Measurements from ENCODE around the gene DNAH12.
"Not testable (repeated sequence)": the region's sequence is repeated elsewhere in the genome, so short reads cannot be mapped to it uniquely, and the experiment has no call there.

DNAH12 gene

DNA sequence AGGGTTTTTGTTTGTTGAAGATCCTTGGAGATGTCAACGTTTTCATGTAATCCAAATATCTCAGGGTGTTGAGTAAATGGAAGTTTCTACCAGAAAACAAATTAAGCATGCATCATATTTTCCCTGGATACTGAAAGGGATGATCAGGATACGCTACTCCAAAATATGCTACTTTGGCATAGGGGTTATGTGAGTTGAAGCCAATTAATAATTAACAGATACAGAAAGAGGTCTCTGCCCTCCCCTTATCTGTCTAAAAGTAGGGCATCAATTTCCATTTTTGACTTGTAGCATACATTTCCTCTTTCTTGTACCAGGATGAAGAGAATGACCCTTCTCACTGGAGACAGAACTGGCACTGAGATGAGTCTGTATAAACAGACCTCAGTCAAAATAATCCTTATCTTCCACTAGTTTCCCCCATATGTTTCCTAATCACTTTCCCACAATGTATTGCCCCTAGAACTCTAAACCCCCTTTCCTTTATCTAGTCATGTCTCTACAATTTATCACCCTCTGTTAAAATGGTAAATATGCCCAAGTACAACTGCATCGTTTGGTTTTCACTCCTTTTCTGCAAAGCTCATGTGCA, 234.3 kb downstream of the DNAH12 start:
- no peak overlapping the region for H4K8ac ChIP-seq (ENCODE audit: low read depth, low read length)
- H3K9me3 ChIP-seq (replicated peaks in 1 of 2; ENCODE audit: control insufficient read depth in 2 of 2, insufficient read depth in 1 of 2, low read depth in 1 of 2, low read length in 2 of 2) = no peaks in the 10 kb centered on the region
- H3K23ac ChIP-seq (ENCODE audit: low read depth, low read length, poor library complexity) = no peak overlapping the region
- no peak overlapping the region for H2AFZ ChIP-seq (ENCODE audit: low read length)
- no peak overlapping the region for H3K18ac ChIP-seq (ENCODE audit: low read length)
- no peak overlapping the region for H3K4me2 ChIP-seq (ENCODE audit: insufficient read depth, low read length, poor library complexity, severe bottlenecking)
- no peak overlapping the region for H3K9ac ChIP-seq (ENCODE audit: low read depth, low read length, poor library complexity)
- no peak overlapping the region for H2BK15ac ChIP-seq (ENCODE audit: low read length)
- no peak for DNase-seq (ENCODE audit: low spot score)
- no peak overlapping the region for H3K27ac ChIP-seq (replicated peaks; ENCODE audit: low read length)
- H2AK5ac ChIP-seq (ENCODE audit: low read depth, low read length) = no peak overlapping the region
- no peaks in the 10 kb centered on the region for H3K4me1 ChIP-seq (ENCODE audit: control insufficient read depth in 2 of 2, insufficient read depth in 1 of 2, low read depth in 1 of 2, low read length in 2 of 2)
- H4K91ac ChIP-seq (ENCODE audit: low read depth, low read length, poor library complexity) = no peak overlapping the region
- no peaks in the 10 kb centered on the region for H3K79me1 ChIP-seq (ENCODE audit: low read depth, low read length)
- no CpG with 5 or more reads among the region's 3 CpGs for WGBS, 2 donors (ENCODE audit: extremely low coverage in 2 of 2, insufficient read length in 2 of 2, insufficient replicate concordance in 1 of 2)
- no peaks in the 10 kb centered on the region for H3K36me3 ChIP-seq (replicated peaks in 1 of 2; ENCODE audit: control insufficient read depth in 2 of 2, insufficient read depth in 2 of 2, low read length in 2 of 2)
- no peak overlapping the region for H3K14ac ChIP-seq (ENCODE audit: low read length)
- no peak overlapping the region for H2BK120ac ChIP-seq (ENCODE audit: low read depth, low read length)
- no peak overlapping the region for H2BK5ac ChIP-seq (ENCODE audit: low read length)
- H2BK12ac ChIP-seq (ENCODE audit: low read length) = no peak overlapping the region
- H3K4ac ChIP-seq (ENCODE audit: low read length) = no peak overlapping the region
- H3K4me3 ChIP-seq (ENCODE audit: low read length in 2 of 2) = no peak overlapping the region
- H3K27me3 ChIP-seq (ENCODE audit: control insufficient read depth in 3 of 3, insufficient read depth in 3 of 3, low read depth in 1 of 3, low read length in 3 of 3) = peaks cover 0 to 5% (median 0%) of the 10 kb centered on the region in 3 experiments

DNA sequence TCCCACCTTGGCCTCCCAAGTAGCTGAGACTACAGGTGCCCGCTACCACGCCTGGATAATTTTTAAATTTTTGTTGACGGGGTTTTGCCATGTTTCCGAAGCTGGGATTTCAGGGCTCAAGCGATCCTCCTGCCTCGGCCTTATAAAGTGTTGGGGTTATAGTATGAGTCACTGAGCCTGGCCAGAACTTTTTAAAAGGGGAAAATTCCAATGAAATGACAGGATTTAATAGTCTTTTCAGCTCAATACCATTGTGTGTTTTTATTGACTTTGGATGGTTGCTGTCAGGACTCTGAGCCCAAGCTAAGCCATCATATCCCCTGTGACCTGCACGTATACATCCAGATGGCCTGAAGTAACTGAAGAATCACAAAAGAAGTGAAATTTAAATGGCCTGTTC, 240.6 kb downstream of the DNAH12 start:
- H2AK5ac ChIP-seq (ENCODE audit: low read depth, low read length); H3K23ac ChIP-seq (ENCODE audit: low read depth, low read length, poor library complexity); H3K36me3 ChIP-seq (replicated peaks in 1 of 2; ENCODE audit: control insufficient read depth in 2 of 2, insufficient read depth in 2 of 2, low read length in 2 of 2); H3K4me2 ChIP-seq (ENCODE audit: insufficient read depth, low read length, poor library complexity, severe bottlenecking); H3K4me1 ChIP-seq (ENCODE audit: control insufficient read depth in 2 of 2, insufficient read depth in 1 of 2, low read depth in 1 of 2, low read length in 2 of 2); H2AFZ ChIP-seq (ENCODE audit: low read length); H2BK5ac ChIP-seq (ENCODE audit: low read length); H3K27ac ChIP-seq (replicated peaks; ENCODE audit: low read length); H4K91ac ChIP-seq (ENCODE audit: low read depth, low read length, poor library complexity); H3K9ac ChIP-seq (ENCODE audit: low read depth, low read length, poor library complexity); H4K8ac ChIP-seq (ENCODE audit: low read depth, low read length); H3K4me3 ChIP-seq (ENCODE audit: low read length in 2 of 2); H3K27me3 ChIP-seq (ENCODE audit: control insufficient read depth in 3 of 3, insufficient read depth in 3 of 3, low read depth in 1 of 3, low read length in 3 of 3); H2BK15ac ChIP-seq (ENCODE audit: low read length); H3K14ac ChIP-seq (ENCODE audit: low read length); H3K18ac ChIP-seq (ENCODE audit: low read length); H2BK120ac ChIP-seq (ENCODE audit: low read depth, low read length); H2BK12ac ChIP-seq (ENCODE audit: low read length); DNase-seq (ENCODE audit: low spot score); H3K4ac ChIP-seq (ENCODE audit: low read length); H3K79me1 ChIP-seq (ENCODE audit: low read depth, low read length); H3K9me3 ChIP-seq (replicated peaks in 1 of 2; ENCODE audit: control insufficient read depth in 2 of 2, insufficient read depth in 1 of 2, low read depth in 1 of 2, low read length in 2 of 2): not testable (repeated sequence)
- no CpG with 5 or more reads among the region's 7 CpGs for whole genome bisulfite sequencing, 2 donors (ENCODE audit: extremely low coverage in 2 of 2, insufficient read length in 2 of 2, insufficient replicate concordance in 1 of 2)

- Histone ChIP-seq H3K14ac (ENCODE audit: low read length) (no peak overlapping the region), H3K18ac (ENCODE audit: low read length) (no peak overlapping the region), H3K79me1 (ENCODE audit: low read depth, low read length) (no peaks in the 10 kb centered on the region), H3K9me3 (replicated peaks in 1 of 2; ENCODE audit: control insufficient read depth in 2 of 2, insufficient read depth in 1 of 2, low read depth in 1 of 2, low read length in 2 of 2) (no peaks in the 10 kb centered on the region), H3K27ac (replicated peaks; ENCODE audit: low read length) (no peak overlapping the region), H2BK12ac (ENCODE audit: low read length) (no peak overlapping the region), H3K4me1 (ENCODE audit: control insufficient read depth in 2 of 2, insufficient read depth in 1 of 2, low read depth in 1 of 2, low read length in 2 of 2) (no peaks in the 10 kb centered on the region), H3K36me3 (replicated peaks in 1 of 2; ENCODE audit: control insufficient read depth in 2 of 2, insufficient read depth in 2 of 2, low read length in 2 of 2) (no peaks in the 10 kb centered on the region), H2AK5ac (ENCODE audit: low read depth, low read length) (no peak overlapping the region), H4K8ac (ENCODE audit: low read depth, low read length) (no peak overlapping the region), H3K4ac (ENCODE audit: low read length) (no peak overlapping the region), H3K27me3 (ENCODE audit: control insufficient read depth in 3 of 3, insufficient read depth in 3 of 3, low read depth in 1 of 3, low read length in 3 of 3) (peaks cover 0 to 19% (median 0%) of the 10 kb centered on the region in 3 experiments), H2BK5ac (ENCODE audit: low read length) (no peak overlapping the region), H3K4me2 (ENCODE audit: insufficient read depth, low read length, poor library complexity, severe bottlenecking) (no peak overlapping the region), H3K4me3 (ENCODE audit: low read length in 2 of 2) (no peak overlapping the region), H2BK15ac (ENCODE audit: low read length) (no peak overlapping the region), H4K91ac (ENCODE audit: low read depth, low read length, poor library complexity) (no peak overlapping the region), H3K9ac (ENCODE audit: low read depth, low read length, poor library complexity) (no peak overlapping the region), H3K23ac (ENCODE audit: low read depth, low read length, poor library complexity) (no peak overlapping the region), H2AFZ (ENCODE audit: low read length) (no peak overlapping the region), H2BK120ac (ENCODE audit: low read depth, low read length) (no peak overlapping the region)
- no peak for DNase-seq (ENCODE audit: low spot score)
- WGBS, 2 donors (ENCODE audit: extremely low coverage in 2 of 2, insufficient read length in 2 of 2, insufficient replicate concordance in 1 of 2) = no CpG with 5 or more reads among the region's 1 CpG
Observed at GRCh38 chr3:57298041-57298440, 246.1 kb downstream of the DNAH12 start.

- H2BK12ac ChIP-seq (ENCODE audit: low read length) = no peak overlapping the region
- no peaks in the 10 kb centered on the region for H3K79me1 ChIP-seq (ENCODE audit: low read depth, low read length)
- no peak overlapping the region for H4K8ac ChIP-seq (ENCODE audit: low read depth, low read length)
- H3K14ac ChIP-seq (ENCODE audit: low read length) = no peak overlapping the region
- H3K4me2 ChIP-seq (ENCODE audit: insufficient read depth, low read length, poor library complexity, severe bottlenecking) = no peak overlapping the region
- no peak overlapping the region for H4K91ac ChIP-seq (ENCODE audit: low read depth, low read length, poor library complexity)
- no peak overlapping the region for H2AFZ ChIP-seq (ENCODE audit: low read length)
- DNase-seq (ENCODE audit: low spot score) = no peak
- H3K4me3 ChIP-seq (ENCODE audit: low read length in 2 of 2) = no peak overlapping the region
- no peak overlapping the region for H2BK15ac ChIP-seq (ENCODE audit: low read length)
- H2BK120ac ChIP-seq (ENCODE audit: low read depth, low read length) = no peak overlapping the region
- H3K27me3 ChIP-seq (ENCODE audit: control insufficient read depth in 3 of 3, insufficient read depth in 3 of 3, low read depth in 1 of 3, low read length in 3 of 3) = peaks cover 0 to 9% (median 0%) of the 10 kb centered on the region in 3 experiments
- H3K4me1 ChIP-seq (ENCODE audit: control insufficient read depth in 2 of 2, insufficient read depth in 1 of 2, low read depth in 1 of 2, low read length in 2 of 2) = no peaks in the 10 kb centered on the region
- no peak overlapping the region for H3K27ac ChIP-seq (replicated peaks; ENCODE audit: low read length)
- H2BK5ac ChIP-seq (ENCODE audit: low read length) = no peak overlapping the region
- no peak overlapping the region for H3K9ac ChIP-seq (ENCODE audit: low read depth, low read length, poor library complexity)
- no peak overlapping the region for H3K18ac ChIP-seq (ENCODE audit: low read length)
- no peak overlapping the region for H3K4ac ChIP-seq (ENCODE audit: low read length)
- no CpG with 5 or more reads among the region's 4 CpGs for WGBS, 2 donors (ENCODE audit: extremely low coverage in 2 of 2, insufficient read length in 2 of 2, insufficient replicate concordance in 1 of 2)
- no peaks in the 10 kb centered on the region for H3K9me3 ChIP-seq (replicated peaks in 1 of 2; ENCODE audit: control insufficient read depth in 2 of 2, insufficient read depth in 1 of 2, low read depth in 1 of 2, low read length in 2 of 2)
- no peak overlapping the region for H3K23ac ChIP-seq (ENCODE audit: low read depth, low read length, poor library complexity)
- H3K36me3 ChIP-seq (replicated peaks in 1 of 2; ENCODE audit: control insufficient read depth in 2 of 2, insufficient read depth in 2 of 2, low read length in 2 of 2) = no peaks in the 10 kb centered on the region
- H2AK5ac ChIP-seq (ENCODE audit: low read depth, low read length) = no peak overlapping the region
Observed at GRCh38 chr3:57292897-57293526, 251.1 kb downstream of the DNAH12 start.

Data from neuronal stem cell (in vitro differentiated cells).